Stimulated activated naive B cell treated with anti-CD40 and anti-IgM and Interleukin-4, amounts not matched to agents 10 μg/mL and 1 μg/mL and 100 μg/mL, for 72 hours (primary cell): ENCODE data around the gene CYP1A1.

Experiments
- ATAC-seq, 2 donors: fragments of 150-1000 bp; cut with Tn5 transposase; replicated peaks; 2 replicates each; pipeline ENCODE4 v1.10.0; 2021; ENCODE audit warnings: moderate library complexity in 1 of 2
- DNase-seq: peaks from one replicate; pipeline ENCODE4 v3.0.0; 2021
- H3K27ac Mint-ChIP-seq: one replicate; pipeline ENCODE4 v1.8.0; 2022; ENCODE audit warnings: mild to moderate bottlenecking, mixed read lengths
- H3K27me3 Mint-ChIP-seq, 2 donors: one replicate each; pipeline ENCODE4 v1.8.0; 2022; ENCODE audit warnings: mixed read lengths in 2 of 2
- H3K36me3 Mint-ChIP-seq, 2 donors: one replicate each; pipeline ENCODE4 v1.8.0; 2022; ENCODE audit warnings: mixed read lengths in 2 of 2, mild to moderate bottlenecking in 1 of 2
- H3K4me1 Mint-ChIP-seq, 2 donors: one replicate each; pipeline ENCODE4 v1.8.0; 2022; ENCODE audit warnings: mixed read lengths in 2 of 2, mild to moderate bottlenecking in 1 of 2
- H3K4me3 Mint-ChIP-seq, 2 donors: one replicate each; pipeline ENCODE4 v1.8.0; 2022; ENCODE audit warnings: mild to moderate bottlenecking in 2 of 2, mixed read lengths in 2 of 2, moderate library complexity in 1 of 2
- H3K9me3 Mint-ChIP-seq, 2 donors: one replicate each; pipeline ENCODE4 v1.8.0; 2022; ENCODE audit warnings: mixed read lengths in 2 of 2, mild to moderate bottlenecking in 1 of 2

CYP1A1 gene, protein sequence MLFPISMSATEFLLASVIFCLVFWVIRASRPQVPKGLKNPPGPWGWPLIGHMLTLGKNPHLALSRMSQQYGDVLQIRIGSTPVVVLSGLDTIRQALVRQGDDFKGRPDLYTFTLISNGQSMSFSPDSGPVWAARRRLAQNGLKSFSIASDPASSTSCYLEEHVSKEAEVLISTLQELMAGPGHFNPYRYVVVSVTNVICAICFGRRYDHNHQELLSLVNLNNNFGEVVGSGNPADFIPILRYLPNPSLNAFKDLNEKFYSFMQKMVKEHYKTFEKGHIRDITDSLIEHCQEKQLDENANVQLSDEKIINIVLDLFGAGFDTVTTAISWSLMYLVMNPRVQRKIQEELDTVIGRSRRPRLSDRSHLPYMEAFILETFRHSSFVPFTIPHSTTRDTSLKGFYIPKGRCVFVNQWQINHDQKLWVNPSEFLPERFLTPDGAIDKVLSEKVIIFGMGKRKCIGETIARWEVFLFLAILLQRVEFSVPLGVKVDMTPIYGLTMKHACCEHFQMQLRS

DNA sequence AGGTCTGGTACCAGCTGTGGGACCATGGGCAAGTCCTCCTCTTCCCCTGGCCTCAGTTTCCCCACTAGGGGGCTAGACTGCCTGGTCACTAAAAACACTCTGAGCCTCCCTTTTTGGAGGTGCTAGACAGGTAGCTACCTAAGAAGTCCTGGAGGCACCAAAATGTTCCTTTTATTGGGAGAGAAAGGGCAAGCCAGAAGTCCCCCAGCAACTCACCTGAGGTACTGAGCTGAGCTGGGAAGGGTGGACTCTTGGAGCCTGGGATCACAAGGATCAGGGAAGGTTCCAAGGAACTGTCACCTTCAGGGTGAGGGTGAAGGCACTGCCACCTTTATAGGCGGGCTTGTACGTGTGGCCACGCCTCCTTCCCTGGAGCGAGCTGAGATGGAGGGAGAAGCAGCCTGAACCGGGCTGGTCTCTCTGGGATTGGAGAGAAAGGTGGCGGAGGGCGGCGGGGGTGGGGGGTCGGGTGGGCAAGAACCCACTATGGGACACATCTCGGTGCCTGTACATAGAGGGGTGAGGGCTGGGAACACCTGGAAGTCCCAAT is at the start of gene CYP1A1:
TSS of gene CYP1A1 (minus strand) at position 304 of the 550 bp plus-strand sequence. CDS start 2,431 bp downstream, outside the sequence.
- Mint-ChIP-seq H3K4me3 (peak within 1 kb of the TSS; percentile 72 to 82), H3K4me1 (peaks cover 16 to 34% of the 10 kb centered on the region in 2 donors), H3K27ac (peak within 1 kb of the TSS; percentile 89), H3K9me3 (no peaks in the 10 kb centered on the region), H3K36me3 (peaks cover 2 to 4% of the 10 kb centered on the region in 2 donors), H3K27me3 (peaks cover 30 to 44% of the 10 kb centered on the region in 2 donors)
- peak; percentile 29 to 41 for ATAC-seq
- DNase-seq, result peak; percentile 10

DNA sequence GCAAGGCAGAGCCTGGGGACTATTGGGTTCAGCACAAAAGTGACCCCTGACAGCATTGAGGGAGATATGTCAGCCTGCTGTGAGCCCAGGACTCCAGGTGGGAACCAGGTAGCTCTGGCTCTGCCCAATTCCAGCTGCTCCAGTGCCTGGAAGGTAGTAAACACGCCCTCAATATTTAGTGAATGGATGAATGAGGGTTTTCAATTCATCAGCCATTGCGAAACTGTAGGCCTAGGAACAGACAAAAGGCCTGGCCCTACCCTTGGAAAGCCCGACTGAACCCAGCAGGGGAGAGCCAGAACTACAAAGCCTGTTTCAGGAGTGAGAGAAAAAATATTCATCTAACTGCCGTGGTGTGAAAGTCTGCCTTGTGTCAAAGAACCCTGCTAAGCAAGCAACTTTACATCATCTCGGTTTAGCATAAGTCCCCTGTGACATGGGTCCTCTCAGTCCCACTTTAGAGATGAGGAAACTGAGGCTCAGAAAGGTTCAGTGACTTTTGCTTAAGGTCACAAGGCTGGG is 48.5 kb upstream of the CYP1A1 start:
- DNase-seq, result no peak
- H3K9me3 Mint-ChIP-seq, result no peaks in the 10 kb centered on the region
- peaks cover 69 to 86% of the 10 kb centered on the region in 2 donors for H3K4me1 Mint-ChIP-seq
- H3K27me3 Mint-ChIP-seq, result peaks cover 0 to 3% of the 10 kb centered on the region in 2 donors
- ATAC-seq, result no peak
- peak overlapping the region; percentile 86 for H3K27ac Mint-ChIP-seq
- H3K4me3 Mint-ChIP-seq, result no peak overlapping the region
- no peaks in the 10 kb centered on the region for H3K36me3 Mint-ChIP-seq

- Mint-ChIP-seq H3K4me3 (no peak overlapping the region), H3K27me3 (peaks cover 0 to 6% of the 10 kb centered on the region in 2 donors), H3K36me3 (no peaks in the 10 kb centered on the region)
Observed at GRCh38 chr15:74773329-74773728, 48.0 kb upstream of the CYP1A1 start.

GRCh38 chr15:74770211-74770903 is 45.0 kb upstream of the CYP1A1 start:
- no peak for DNase-seq
- no peak overlapping the region for H3K27ac Mint-ChIP-seq
- H3K4me1 Mint-ChIP-seq, result peaks cover 42 to 62% of the 10 kb centered on the region in 2 donors
- H3K36me3 Mint-ChIP-seq, result no peaks in the 10 kb centered on the region
- H3K9me3 Mint-ChIP-seq, result no peaks in the 10 kb centered on the region
- H3K27me3 Mint-ChIP-seq, result peaks cover 0 to 6% of the 10 kb centered on the region in 2 donors
- H3K4me3 Mint-ChIP-seq, result no peak overlapping the region
- no peak for ATAC-seq

More at GRCh38 chr15:74773329-74773728, 48.0 kb upstream of the CYP1A1 start:
- Mint-ChIP-seq H3K4me1 (peaks cover 68 to 86% of the 10 kb centered on the region in 2 donors), H3K9me3 (no peaks in the 10 kb centered on the region), H3K27ac (peak overlapping the region; percentile 86)
- DNase-seq (no peak), ATAC-seq (no peak)

GRCh38 chr15:74769463-74770025 is 44.2 kb upstream of the CYP1A1 start:
- no peaks in the 10 kb centered on the region for H3K36me3 Mint-ChIP-seq
- no peaks in the 10 kb centered on the region for H3K9me3 Mint-ChIP-seq
- ATAC-seq (no peak), DNase-seq (no peak)
- no peak overlapping the region for H3K4me3 Mint-ChIP-seq
- peaks cover 0 to 6% of the 10 kb centered on the region in 2 donors for H3K27me3 Mint-ChIP-seq
- peaks cover 37 to 53% of the 10 kb centered on the region in 2 donors for H3K4me1 Mint-ChIP-seq
- no peak overlapping the region for H3K27ac Mint-ChIP-seq

DNA sequence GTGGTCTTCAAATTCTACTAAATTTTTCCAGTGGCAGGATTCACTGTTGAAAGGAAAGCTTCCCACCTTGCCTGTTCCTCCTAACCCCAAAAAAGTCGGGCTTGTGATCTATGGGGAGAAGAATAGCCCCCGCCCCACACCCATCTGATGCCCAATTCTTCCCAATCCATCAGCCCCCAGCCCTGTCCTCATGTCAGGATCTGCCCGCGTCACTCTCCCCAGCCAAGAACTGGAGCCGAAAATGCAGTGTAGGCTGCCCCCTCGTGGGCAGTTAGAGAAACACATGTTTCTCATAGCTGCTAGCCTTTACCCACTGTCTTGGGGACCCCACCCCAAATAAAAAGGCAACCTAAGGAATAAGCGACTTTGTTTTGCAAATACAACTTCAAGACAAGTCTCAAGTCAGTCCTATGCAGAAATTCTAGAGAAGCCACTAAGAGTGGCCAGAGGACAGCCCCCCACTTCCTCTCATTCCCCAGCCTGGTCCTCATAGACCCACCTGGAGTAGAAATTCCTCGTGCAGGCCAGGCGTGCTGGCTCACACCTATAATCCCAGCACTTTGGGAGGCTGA is 43.5 kb upstream of the CYP1A1 start:
- Mint-ChIP-seq H3K4me3 (peak overlapping the region; percentile 51 to 74), H3K4me1 (peaks cover 34 to 47% of the 10 kb centered on the region in 2 donors), H3K9me3 (no peaks in the 10 kb centered on the region), H3K27ac (peak overlapping the region; percentile 69), H3K27me3 (peaks cover 0 to 6% of the 10 kb centered on the region in 2 donors), H3K36me3 (no peaks in the 10 kb centered on the region)
- peak; percentile 42 to 51 for ATAC-seq
- no peak for DNase-seq

GRCh38 chr15:74768099-74768770 is 42.9 kb upstream of the CYP1A1 start:
- no peaks in the 10 kb centered on the region for H3K9me3 Mint-ChIP-seq
- no peaks in the 10 kb centered on the region for H3K36me3 Mint-ChIP-seq
- ATAC-seq (no peak), DNase-seq (no peak)
- peaks cover 28 to 41% of the 10 kb centered on the region in 2 donors for H3K4me1 Mint-ChIP-seq
- peaks cover 0 to 6% of the 10 kb centered on the region in 2 donors for H3K27me3 Mint-ChIP-seq
- peak overlapping the region; percentile 51 to 74 for H3K4me3 Mint-ChIP-seq
- H3K27ac Mint-ChIP-seq, result peak overlapping the region; percentile 69

DNA sequence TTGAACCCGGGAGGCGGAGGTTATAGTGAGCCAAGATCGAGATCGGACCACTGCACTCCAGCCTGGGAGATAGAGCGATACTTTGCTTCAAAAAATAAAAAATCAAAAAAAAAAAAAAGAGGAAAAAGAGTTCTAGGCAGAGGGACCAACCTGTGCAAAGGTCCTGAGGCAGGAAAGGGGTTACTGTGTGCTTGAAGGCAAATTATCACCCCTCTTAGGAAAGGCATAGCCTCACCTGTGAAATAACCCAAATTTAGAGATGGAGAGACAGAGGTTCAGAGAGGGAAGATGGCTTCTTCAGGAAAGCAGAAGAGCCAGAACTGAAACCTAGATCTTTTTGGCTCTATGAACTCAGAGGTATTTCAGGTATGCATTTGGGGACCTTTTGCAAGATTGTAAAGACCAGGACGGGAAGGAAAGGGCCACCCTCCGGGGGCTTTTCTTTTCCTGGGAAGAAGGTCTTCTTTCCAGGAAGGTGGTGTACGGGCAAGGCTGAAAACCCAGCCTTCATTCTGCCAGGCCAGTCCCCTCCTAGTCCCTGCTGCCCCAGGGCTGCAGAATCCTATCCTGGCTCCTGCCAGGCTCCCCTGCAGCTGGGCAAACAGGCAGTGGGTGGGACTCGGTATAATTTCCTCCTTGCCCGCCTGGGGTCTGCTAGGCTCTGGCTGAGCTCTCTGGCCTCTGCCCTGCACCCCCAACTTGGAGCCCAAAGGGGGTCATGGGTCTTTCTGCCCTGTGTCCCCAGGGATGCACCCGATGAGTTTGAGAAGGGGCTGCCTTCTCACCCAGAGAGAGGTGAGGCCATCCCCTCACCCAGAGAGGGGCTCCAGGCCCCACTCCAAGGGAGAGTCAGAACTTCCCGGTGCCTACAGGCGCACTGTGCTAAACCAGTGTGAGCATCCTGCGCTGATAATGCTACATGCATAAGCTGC is 42.1 kb upstream of the CYP1A1 start:
- peaks cover 25 to 41% of the 10 kb centered on the region in 2 donors for H3K4me1 Mint-ChIP-seq
- no peak overlapping the region for H3K4me3 Mint-ChIP-seq
- H3K36me3 Mint-ChIP-seq, result no peaks in the 10 kb centered on the region
- DNase-seq (no peak), ATAC-seq (no peak)
- no peak overlapping the region for H3K27ac Mint-ChIP-seq
- H3K27me3 Mint-ChIP-seq, result peaks cover 0 to 14% of the 10 kb centered on the region in 2 donors
- no peaks in the 10 kb centered on the region for H3K9me3 Mint-ChIP-seq

DNA sequence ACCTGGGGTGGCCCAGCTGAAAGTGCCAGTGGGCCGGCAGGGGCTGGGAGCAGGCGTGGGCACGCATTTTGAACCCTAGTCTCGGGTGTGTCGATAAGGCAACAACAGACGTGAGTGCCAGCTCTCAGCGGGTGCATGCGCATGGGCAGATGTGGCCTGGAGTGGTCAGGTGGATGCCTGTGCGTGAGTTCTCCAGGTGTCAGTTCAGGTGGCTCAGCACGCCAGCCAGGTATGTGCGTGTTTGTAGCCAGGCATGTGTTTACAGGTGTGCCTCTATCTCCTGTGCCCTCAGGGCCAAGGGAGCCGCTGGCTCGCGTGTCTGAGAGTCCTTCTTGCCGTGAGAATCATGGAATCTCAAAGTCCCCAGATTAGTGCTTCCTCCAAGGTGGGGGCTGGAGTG is 38.1 kb upstream of the CYP1A1 start:
- H3K27ac Mint-ChIP-seq, result no peak overlapping the region
- no peaks in the 10 kb centered on the region for H3K36me3 Mint-ChIP-seq
- H3K9me3 Mint-ChIP-seq, result no peaks in the 10 kb centered on the region
- DNase-seq (no peak), ATAC-seq (no peak)
- peaks cover 19 to 38% of the 10 kb centered on the region in 2 donors for H3K4me1 Mint-ChIP-seq
- no peak overlapping the region for H3K4me3 Mint-ChIP-seq
- peaks cover 0 to 17% of the 10 kb centered on the region in 2 donors for H3K27me3 Mint-ChIP-seq

GRCh38 chr15:74762791-74763150 is 37.4 kb upstream of the CYP1A1 start:
- Mint-ChIP-seq H3K27ac (peak overlapping the region; percentile 90), H3K4me3 (no peak overlapping the region), H3K4me1 (peaks cover 19 to 37% of the 10 kb centered on the region in 2 donors), H3K9me3 (no peaks in the 10 kb centered on the region), H3K27me3 (peaks cover 0 to 17% of the 10 kb centered on the region in 2 donors), H3K36me3 (no peaks in the 10 kb centered on the region)
- no peak for ATAC-seq
- DNase-seq, result no peak

DNA sequence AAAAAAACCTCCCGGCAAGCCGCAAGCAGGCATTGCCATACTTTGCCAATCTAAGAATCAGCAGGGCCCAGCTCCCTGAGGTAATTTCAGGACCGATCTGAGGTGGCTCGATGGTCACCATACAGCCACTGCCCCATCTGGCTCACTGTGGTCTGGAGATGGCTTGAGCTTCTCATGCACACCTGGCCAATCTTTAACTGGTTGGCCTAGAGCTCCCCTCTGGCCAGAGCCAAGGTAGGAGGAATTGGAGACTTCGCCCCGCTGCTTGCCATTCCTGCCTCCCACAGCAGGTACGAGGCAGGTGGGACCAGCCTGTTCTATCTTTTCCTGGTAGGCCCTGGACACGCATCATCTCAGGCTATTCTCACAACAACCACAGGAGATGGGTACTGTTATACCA is 33.4 kb upstream of the CYP1A1 start:
- no peak for ATAC-seq
- H3K9me3 Mint-ChIP-seq, result no peaks in the 10 kb centered on the region
- H3K27ac Mint-ChIP-seq, result no peak overlapping the region
- DNase-seq, result no peak
- no peaks in the 10 kb centered on the region for H3K36me3 Mint-ChIP-seq
- peaks cover 12 to 17% of the 10 kb centered on the region in 2 donors for H3K27me3 Mint-ChIP-seq
- H3K4me3 Mint-ChIP-seq, result no peak overlapping the region
- peaks cover 19 to 32% of the 10 kb centered on the region in 2 donors for H3K4me1 Mint-ChIP-seq

DNA sequence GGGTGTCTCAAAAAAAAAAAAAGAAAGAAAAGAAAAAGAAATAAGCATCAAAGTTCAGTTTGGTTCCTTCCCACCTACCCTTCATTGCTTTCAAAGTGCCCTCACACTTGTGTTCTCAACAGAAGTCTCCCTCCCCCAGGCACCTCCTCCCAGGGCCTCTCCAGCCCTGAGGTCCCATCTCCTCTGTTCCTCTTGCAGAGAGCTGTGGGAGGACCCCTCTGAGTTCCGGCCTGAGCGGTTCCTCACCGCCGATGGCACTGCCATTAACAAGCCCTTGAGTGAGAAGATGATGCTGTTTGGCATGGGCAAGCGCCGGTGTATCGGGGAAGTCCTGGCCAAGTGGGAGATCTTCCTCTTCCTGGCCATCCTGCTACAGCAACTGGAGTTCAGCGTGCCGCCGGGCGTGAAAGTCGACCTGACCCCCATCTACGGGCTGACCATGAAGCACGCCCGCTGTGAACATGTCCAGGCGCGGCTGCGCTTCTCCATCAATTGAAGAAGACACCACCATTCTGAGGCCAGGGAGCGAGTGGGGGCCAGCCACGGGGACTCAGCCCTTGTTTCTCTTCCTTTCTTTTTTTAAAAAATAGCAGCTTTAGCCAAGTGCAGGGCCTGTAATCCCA is 29.4 kb upstream of the CYP1A1 start:
- Mint-ChIP-seq H3K27ac (no peak overlapping the region), H3K9me3 (no peaks in the 10 kb centered on the region), H3K4me3 (no peak overlapping the region), H3K4me1 (peaks cover 0 to 6% of the 10 kb centered on the region in 2 donors), H3K36me3 (no peaks in the 10 kb centered on the region), H3K27me3 (peaks cover 6 to 12% of the 10 kb centered on the region in 2 donors)
- DNase-seq, result no peak
- ATAC-seq, result no peak
